ENCODE data around the gene TRIM69.
"Not testable (repeated sequence)": the region's sequence is repeated elsewhere in the genome, so short reads cannot be mapped to it uniquely, and the experiment has no call there.

Gene TRIM69

DNA sequence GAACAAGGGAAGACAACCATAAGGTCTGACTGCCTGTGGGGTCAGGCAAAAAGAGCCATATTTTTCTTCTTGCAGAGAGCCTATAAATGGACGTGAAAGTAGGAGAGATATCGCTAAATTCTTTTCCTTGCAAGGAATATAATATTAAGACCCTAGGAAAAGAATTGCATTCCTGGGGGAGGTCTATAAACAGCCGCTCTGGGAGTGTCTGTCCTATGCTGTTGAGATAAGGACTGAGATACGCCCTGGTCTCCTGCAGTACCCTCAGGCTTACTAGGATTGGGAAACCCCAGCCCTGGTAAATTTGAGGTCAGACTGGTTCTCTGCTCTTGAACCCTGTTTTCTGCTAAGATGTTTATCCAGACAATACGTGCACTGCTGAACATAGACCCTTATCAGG is 34.4 kb downstream of the TRIM69 start:
- not testable (repeated sequence) for H3K9ac ChIP-seq (ENCODE audit: low read depth, low read length); H3K4me3 ChIP-seq (ENCODE audit: low read length); H3K36me3 ChIP-seq (ENCODE audit: insufficient read depth, low read length); H3K27me3 ChIP-seq (ENCODE audit: control insufficient read depth, insufficient read depth, low read length); H3K9me3 ChIP-seq (replicated peaks; ENCODE audit: low read length); H3K4me2 ChIP-seq (ENCODE audit: low read length); H3K4me1 ChIP-seq (ENCODE audit: control insufficient read depth, insufficient read depth, low read length)

DNA sequence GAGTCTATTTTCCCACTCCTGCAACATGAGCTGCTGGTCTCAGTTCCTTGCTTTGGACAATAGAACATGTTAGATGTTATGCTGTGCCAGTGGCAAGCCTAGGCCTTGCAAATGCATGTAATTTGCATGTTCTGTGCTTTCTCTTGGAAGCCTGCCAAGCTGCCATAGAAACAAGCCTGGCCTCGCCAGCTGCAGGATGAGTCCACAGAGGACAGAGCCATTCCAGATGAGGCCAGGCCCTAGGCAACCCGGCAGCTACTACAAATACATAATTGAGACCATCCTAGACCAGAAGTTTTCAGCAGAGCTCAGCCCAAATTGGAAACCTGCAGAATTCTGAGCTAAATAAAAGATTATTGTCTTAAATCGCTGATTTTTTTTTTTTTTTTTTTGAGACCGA is 39.6 kb downstream of the TRIM69 start:
- no peaks in the 10 kb centered on the region for H3K36me3 ChIP-seq (ENCODE audit: insufficient read depth, low read length)
- no peaks in the 10 kb centered on the region for H3K4me1 ChIP-seq (ENCODE audit: control insufficient read depth, insufficient read depth, low read length)
- no peak overlapping the region for H3K9ac ChIP-seq (ENCODE audit: low read depth, low read length)
- H3K27me3 ChIP-seq (ENCODE audit: control insufficient read depth, insufficient read depth, low read length): no peaks in the 10 kb centered on the region
- H3K9me3 ChIP-seq (replicated peaks; ENCODE audit: low read length): no peaks in the 10 kb centered on the region
- no peak overlapping the region for H3K4me2 ChIP-seq (ENCODE audit: low read length)
- H3K4me3 ChIP-seq (ENCODE audit: low read length): no peak overlapping the region

DNA sequence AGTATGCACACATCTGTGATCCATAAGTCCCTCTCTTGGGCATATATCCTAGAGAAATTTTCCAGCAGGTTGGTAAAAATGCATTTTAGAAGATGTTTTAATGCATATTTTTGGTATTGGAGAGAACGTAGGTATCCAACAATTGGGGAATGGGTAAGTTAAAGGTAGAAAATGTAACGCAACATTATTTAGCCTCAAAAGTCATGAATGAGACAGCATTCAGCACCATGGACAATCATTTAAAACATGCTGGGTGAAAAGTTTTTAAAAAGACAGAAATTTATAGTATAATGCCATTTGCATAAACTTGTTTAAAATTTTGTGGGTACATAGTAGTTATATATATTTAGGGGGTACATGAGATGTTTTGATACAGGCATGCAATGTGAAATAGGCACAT is 43.4 kb downstream of the TRIM69 start:
- Histone ChIP-seq H3K27me3 (ENCODE audit: control insufficient read depth, insufficient read depth, low read length) (no peaks in the 10 kb centered on the region), H3K9ac (ENCODE audit: low read depth, low read length) (no peak overlapping the region)

DNA sequence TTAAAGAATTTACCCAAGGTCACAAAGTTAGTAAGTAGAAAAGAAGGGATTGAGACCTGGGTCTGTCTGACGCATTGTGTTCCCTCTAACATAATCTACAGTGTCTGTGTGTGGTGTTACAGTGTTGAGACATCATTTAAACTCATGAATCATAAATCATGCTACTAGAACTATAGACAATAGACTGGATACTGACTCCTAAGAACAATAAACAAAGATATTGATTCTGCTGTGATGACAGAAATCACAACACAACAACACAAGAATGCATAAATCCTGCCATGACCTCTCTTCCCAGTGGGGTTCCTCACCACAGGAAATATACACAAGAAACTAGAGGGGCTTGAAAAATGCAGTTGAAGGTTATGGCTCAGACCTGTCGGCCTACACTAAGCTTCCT is 44.3 kb downstream of the TRIM69 start:
- H3K4me1 ChIP-seq (ENCODE audit: control insufficient read depth, insufficient read depth, low read length): peaks cover 5% of the 10 kb centered on the region
- no peak overlapping the region for H3K4me2 ChIP-seq (ENCODE audit: low read length)
- no peak overlapping the region for H3K4me3 ChIP-seq (ENCODE audit: low read length)
- H3K36me3 ChIP-seq (ENCODE audit: insufficient read depth, low read length): no peaks in the 10 kb centered on the region
- H3K9ac ChIP-seq (ENCODE audit: low read depth, low read length): no peak overlapping the region
- H3K27me3 ChIP-seq (ENCODE audit: control insufficient read depth, insufficient read depth, low read length): no peaks in the 10 kb centered on the region
- no peaks in the 10 kb centered on the region for H3K9me3 ChIP-seq (replicated peaks; ENCODE audit: low read length)

More for the DNA sequence above, 43.4 kb downstream of the TRIM69 start:
- no peak overlapping the region for H3K4me2 ChIP-seq (ENCODE audit: low read length)
- no peaks in the 10 kb centered on the region for H3K9me3 ChIP-seq (replicated peaks; ENCODE audit: low read length)
- peaks cover 5% of the 10 kb centered on the region for H3K4me1 ChIP-seq (ENCODE audit: control insufficient read depth, insufficient read depth, low read length)
- H3K36me3 ChIP-seq (ENCODE audit: insufficient read depth, low read length): no peaks in the 10 kb centered on the region
- no peak overlapping the region for H3K4me3 ChIP-seq (ENCODE audit: low read length)

DNA sequence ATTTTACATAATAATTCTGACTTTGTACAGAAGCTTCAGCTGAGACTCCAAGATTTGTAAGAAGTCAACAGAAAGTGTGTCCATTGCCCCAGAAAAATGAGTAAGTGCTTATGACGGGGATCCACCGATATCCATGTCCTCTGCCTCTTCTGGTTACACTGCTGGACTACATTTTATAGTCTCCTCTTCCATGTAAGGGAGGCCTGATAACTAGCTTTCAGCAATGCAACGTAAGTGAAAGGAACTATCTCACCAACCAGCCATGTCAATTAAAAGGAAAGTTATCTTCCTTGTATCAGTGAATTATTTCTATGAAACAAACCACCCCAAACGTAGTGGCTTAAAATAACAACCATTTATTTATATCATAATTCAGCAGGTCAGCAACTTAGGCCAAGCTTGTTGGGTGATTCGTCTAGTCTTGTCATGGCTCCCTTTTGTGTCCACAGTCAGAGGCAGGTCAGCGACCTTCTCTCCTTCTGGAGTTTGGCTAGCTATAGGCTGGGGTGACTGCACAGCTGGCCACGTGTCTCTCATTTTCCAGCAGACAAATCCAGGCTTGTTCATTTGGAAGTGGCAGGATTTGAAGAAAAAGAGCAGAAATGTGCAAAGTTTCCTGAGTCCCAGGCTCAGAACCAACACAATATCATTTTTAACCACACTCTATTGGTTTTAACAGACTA is 44.9 kb downstream of the TRIM69 start:
- no peaks in the 10 kb centered on the region for H3K9me3 ChIP-seq (replicated peaks; ENCODE audit: low read length)
- no peaks in the 10 kb centered on the region for H3K36me3 ChIP-seq (ENCODE audit: insufficient read depth, low read length)
- no peak overlapping the region for H3K9ac ChIP-seq (ENCODE audit: low read depth, low read length)
- H3K4me3 ChIP-seq (ENCODE audit: low read length): no peak overlapping the region
- no peak overlapping the region for H3K4me2 ChIP-seq (ENCODE audit: low read length)
- peaks cover 5% of the 10 kb centered on the region for H3K4me1 ChIP-seq (ENCODE audit: control insufficient read depth, insufficient read depth, low read length)
- no peaks in the 10 kb centered on the region for H3K27me3 ChIP-seq (ENCODE audit: control insufficient read depth, insufficient read depth, low read length)

DNA sequence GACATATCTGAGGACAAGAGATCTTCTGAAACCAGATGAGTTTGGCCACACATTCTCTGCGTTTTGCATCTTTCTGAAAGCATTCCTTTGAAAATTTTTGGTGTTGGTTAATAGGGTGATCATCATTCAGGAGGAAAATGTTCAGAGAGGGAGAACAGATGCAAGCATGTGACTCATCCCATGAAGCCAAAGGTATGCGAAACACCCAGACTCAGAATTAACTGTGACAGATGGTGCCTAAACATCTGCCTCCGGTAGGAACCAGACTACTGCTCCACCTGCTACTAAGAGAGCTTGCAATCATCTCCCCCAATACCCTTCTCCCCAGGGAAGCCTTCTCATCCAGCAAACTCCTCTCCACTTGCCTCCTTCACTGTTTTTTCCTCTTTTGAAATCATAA is 46.2 kb downstream of the TRIM69 start:
- no peak overlapping the region for H3K4me3 ChIP-seq (ENCODE audit: low read length)
- no peaks in the 10 kb centered on the region for H3K9me3 ChIP-seq (replicated peaks; ENCODE audit: low read length)
- peaks cover 5% of the 10 kb centered on the region for H3K4me1 ChIP-seq (ENCODE audit: control insufficient read depth, insufficient read depth, low read length)
- H3K9ac ChIP-seq (ENCODE audit: low read depth, low read length): no peak overlapping the region
- H3K36me3 ChIP-seq (ENCODE audit: insufficient read depth, low read length): no peaks in the 10 kb centered on the region
- H3K27me3 ChIP-seq (ENCODE audit: control insufficient read depth, insufficient read depth, low read length): peaks cover 4% of the 10 kb centered on the region
- H3K4me2 ChIP-seq (ENCODE audit: low read length): no peak overlapping the region

DNA sequence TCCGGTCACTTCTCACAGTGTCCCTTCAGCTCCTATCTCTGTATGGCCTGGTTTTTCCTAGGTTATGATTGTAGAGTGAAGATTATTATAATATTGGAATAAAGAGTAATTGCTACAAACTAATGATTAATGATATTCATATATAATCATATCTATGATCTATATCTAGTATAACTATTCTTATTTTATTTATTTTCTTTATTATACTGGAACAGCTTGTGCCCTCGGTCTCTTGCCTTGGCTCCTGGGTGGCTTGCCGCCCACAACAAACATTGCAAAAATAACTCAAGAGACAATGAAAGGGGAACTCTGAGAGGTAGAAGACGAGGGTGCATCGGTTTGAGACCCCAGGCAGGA is 48.6 kb downstream of the TRIM69 start:
- peak overlapping the region; percentile 88 for H3K4me3 ChIP-seq (ENCODE audit: low read length)
- H3K9ac ChIP-seq (ENCODE audit: low read depth, low read length): peak overlapping the region; percentile 89
- H3K4me1 ChIP-seq (ENCODE audit: control insufficient read depth, insufficient read depth, low read length); H3K36me3 ChIP-seq (ENCODE audit: insufficient read depth, low read length); H3K9me3 ChIP-seq (replicated peaks; ENCODE audit: low read length): not testable (repeated sequence)
- H3K4me2 ChIP-seq (ENCODE audit: low read length): peak overlapping the region; percentile 86
- H3K27me3 ChIP-seq (ENCODE audit: control insufficient read depth, insufficient read depth, low read length): peaks cover 19% of the 10 kb centered on the region

DNA sequence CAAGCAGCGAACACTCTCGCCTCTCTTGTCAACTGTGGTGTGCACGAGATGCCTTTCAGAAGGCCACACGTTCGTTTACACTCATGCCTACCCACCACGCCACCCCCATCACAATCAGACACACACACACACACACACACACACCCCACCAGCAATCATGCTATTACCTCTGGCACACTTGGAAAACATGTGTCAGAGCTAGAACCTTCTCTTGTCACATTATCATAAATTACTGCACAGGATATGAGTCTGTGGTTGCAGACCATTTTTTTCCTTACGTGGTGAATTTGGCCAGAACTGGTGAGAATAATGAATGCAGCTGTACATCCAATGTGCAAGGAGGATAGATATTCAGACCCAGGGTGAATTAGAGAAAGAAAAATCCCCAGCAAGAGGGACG is 52.4 kb downstream of the TRIM69 start:
- no peak overlapping the region for H3K9ac ChIP-seq (ENCODE audit: low read depth, low read length)
- no peaks in the 10 kb centered on the region for H3K9me3 ChIP-seq (replicated peaks; ENCODE audit: low read length)
- H3K4me1 ChIP-seq (ENCODE audit: control insufficient read depth, insufficient read depth, low read length): peaks cover 3% of the 10 kb centered on the region
- peaks cover 32% of the 10 kb centered on the region for H3K27me3 ChIP-seq (ENCODE audit: control insufficient read depth, insufficient read depth, low read length)
- no peak overlapping the region for H3K4me2 ChIP-seq (ENCODE audit: low read length)
- no peak overlapping the region for H3K4me3 ChIP-seq (ENCODE audit: low read length)
- H3K36me3 ChIP-seq (ENCODE audit: insufficient read depth, low read length): no peaks in the 10 kb centered on the region

DNA sequence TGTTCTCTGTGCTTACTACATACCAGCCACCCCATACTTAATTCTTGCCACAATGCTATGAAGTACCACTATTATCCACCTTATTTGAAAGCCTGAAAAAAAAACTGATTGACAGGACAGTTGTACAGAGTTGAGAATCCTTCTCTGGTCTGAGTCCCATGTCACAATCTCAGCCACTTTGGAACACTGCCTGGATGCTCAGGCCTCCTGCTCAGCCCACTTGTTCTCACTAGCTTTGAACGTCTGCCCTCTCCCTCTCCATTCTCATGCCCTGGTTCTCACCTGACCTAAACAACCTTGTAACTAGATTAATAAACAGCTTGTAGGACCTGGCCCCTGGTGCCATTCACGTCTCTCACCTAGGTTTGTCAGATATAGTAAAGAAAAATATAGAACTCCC is 53.9 kb downstream of the TRIM69 start:
- Histone ChIP-seq H3K36me3 (ENCODE audit: insufficient read depth, low read length) (no peaks in the 10 kb centered on the region), H3K9ac (ENCODE audit: low read depth, low read length) (no peak overlapping the region), H3K9me3 (replicated peaks; ENCODE audit: low read length) (no peaks in the 10 kb centered on the region), H3K4me1 (ENCODE audit: control insufficient read depth, insufficient read depth, low read length) (no peaks in the 10 kb centered on the region), H3K4me3 (ENCODE audit: low read length) (no peak overlapping the region), H3K27me3 (ENCODE audit: control insufficient read depth, insufficient read depth, low read length) (peaks cover 32% of the 10 kb centered on the region), H3K4me2 (ENCODE audit: low read length) (no peak overlapping the region)

DNA sequence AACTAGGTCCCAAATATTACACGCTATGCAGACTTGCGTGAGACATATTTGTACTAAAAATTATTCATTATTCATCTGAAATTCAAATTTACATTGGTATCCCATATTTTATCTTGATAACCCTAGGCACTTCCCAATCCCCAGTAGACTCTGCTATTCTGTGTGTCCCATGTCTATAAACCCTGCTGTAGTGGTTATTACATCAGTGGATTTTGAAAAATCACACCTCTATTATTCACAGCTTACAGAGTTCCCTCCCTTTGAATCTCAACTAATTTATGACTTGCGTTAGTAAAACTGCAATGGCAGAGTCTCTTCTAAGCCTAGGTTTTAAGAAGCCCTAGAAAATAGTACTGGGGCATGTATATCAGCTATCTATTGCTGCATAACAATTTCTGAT is 54.3 kb downstream of the TRIM69 start:
- Histone ChIP-seq H3K4me3 (ENCODE audit: low read length) (no peak overlapping the region), H3K4me1 (ENCODE audit: control insufficient read depth, insufficient read depth, low read length) (no peaks in the 10 kb centered on the region), H3K9ac (ENCODE audit: low read depth, low read length) (no peak overlapping the region), H3K9me3 (replicated peaks; ENCODE audit: low read length) (no peaks in the 10 kb centered on the region), H3K4me2 (ENCODE audit: low read length) (no peak overlapping the region), H3K36me3 (ENCODE audit: insufficient read depth, low read length) (no peaks in the 10 kb centered on the region), H3K27me3 (ENCODE audit: control insufficient read depth, insufficient read depth, low read length) (peaks cover 32% of the 10 kb centered on the region)

DNA sequence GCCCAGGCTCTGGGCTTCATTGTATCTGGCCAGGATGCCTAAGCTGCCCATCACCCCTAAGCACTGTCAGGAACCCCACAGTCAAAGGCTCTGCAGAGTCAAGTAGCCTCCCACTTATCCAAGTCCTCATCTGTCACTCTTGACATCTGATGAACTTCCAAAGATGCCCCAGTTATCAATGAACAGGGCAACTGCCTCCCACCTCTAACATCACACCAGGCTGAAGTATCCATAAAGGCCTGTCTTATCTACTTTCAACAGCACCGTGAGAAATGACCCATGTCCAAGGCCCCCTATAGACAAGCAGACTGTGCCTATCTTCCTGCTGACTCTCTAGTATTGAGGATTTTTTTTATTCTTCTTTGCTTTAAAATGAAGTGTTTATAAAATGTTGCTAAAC is 56.4 kb downstream of the TRIM69 start:
- H3K36me3 ChIP-seq (ENCODE audit: insufficient read depth, low read length): no peaks in the 10 kb centered on the region
- H3K9ac ChIP-seq (ENCODE audit: low read depth, low read length): no peak overlapping the region
- no peaks in the 10 kb centered on the region for H3K4me1 ChIP-seq (ENCODE audit: control insufficient read depth, insufficient read depth, low read length)
- H3K9me3 ChIP-seq (replicated peaks; ENCODE audit: low read length): no peaks in the 10 kb centered on the region
- no peak overlapping the region for H3K4me2 ChIP-seq (ENCODE audit: low read length)
- peaks cover 36% of the 10 kb centered on the region for H3K27me3 ChIP-seq (ENCODE audit: control insufficient read depth, insufficient read depth, low read length)
- H3K4me3 ChIP-seq (ENCODE audit: low read length): no peak overlapping the region

DNA sequence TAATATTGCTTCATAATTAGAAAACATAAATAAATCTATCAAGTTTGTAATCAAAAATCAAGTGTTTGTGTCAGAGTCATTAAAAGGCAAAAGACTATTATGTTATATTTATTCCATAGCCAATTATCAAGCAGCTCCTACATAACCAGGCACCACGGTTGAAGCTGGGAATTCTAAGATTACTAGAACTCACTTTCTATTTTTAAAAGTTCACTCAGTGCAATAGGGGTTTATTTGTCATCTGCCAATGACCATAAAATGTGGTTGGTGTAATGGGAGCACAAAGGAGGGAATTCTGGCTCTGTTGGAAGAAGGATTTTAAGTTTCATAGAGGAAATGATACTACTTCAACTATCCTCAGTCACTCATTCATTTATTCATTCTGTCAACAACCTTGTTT is 57.7 kb downstream of the TRIM69 start:
- Histone ChIP-seq H3K4me3 (ENCODE audit: low read length) (no peak overlapping the region), H3K9ac (ENCODE audit: low read depth, low read length) (no peak overlapping the region), H3K27me3 (ENCODE audit: control insufficient read depth, insufficient read depth, low read length) (peaks cover 30% of the 10 kb centered on the region), H3K4me2 (ENCODE audit: low read length) (no peak overlapping the region), H3K9me3 (replicated peaks; ENCODE audit: low read length) (no peaks in the 10 kb centered on the region), H3K36me3 (ENCODE audit: insufficient read depth, low read length) (no peaks in the 10 kb centered on the region), H3K4me1 (ENCODE audit: control insufficient read depth, insufficient read depth, low read length) (no peaks in the 10 kb centered on the region)
